Embryonic facial prominence (tissue), 1 donor: Measurements from ENCODE around the gene ZGRF1.
A peak's percentile ranks its signal among the peaks of the same experiment; 100 is the strongest.
"Not testable (repeated sequence)": the region's sequence is repeated elsewhere in the genome, so short reads cannot be mapped to it uniquely, and the experiment has no call there.

ENCODE experiments used
- DNase-seq: peaks from one replicate; pipeline ENCODE4 v3.0.0-alpha.2; 2016; ENCODE audit errors: extremely low spot score

ZGRF1 gene

DNA sequence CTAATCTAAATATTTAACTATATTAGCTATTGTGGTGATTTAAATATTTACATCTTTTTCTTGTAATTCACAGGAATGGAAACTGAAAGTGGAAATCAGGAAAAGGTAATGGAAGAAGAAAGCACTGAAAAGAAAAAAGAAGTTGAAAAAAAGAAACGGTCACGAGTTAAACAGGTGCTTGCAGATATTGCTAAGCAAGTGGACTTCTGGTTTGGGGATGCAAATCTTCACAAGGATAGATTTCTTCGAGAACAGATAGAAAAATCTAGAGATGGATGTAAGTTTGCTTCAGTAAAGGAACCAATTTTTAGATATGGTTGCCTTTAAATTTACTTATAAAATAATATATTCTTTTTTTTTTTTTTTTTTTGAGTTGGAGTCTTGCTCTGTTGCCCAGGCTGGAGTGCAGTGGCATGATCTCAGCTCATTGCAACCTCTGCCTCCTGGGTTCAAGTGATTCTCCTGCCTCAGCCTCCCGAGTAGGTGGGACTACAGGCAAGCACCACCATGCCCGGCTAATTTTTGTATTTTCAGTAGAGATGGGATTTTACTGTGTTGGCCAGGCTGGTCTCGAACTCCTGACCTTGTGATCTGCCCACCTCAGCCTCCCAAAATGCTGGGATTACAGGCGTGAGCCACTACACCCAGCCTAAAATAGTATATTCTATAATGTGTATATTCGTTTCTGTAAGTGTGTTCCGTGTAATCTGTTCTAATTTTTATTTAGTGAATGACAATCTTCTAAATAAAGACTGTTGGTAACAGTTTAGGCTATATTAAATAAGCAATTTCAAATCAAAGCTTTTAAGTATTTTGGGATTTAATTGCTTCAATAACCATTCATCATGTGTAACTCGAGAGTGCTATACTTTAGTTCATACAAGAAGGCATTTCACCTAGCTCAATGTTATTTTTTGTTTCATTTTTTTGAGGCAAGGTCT, 8.2 kb upstream of the ZGRF1 start:
- DNase-seq = not testable (repeated sequence)

DNA sequence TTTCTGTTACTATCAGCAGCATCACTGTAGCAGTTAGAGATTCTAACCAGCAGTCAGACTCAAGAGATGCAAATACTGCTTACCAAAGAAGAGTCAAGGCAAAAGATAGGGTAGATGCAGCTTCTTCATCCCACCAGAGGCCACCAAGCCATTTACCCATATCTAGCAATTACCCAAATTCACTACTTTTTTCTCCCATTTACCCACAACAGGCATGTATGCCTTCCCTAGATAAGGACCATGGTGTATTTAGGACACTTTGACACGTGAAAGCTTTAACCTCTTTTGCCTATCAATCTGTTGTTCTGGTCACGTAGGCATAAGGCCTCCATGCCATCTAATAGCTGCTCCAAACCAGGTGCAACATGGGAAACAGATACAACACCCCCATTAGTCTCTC, 5.8 kb upstream of the ZGRF1 start:
- DNase-seq = no peak

GRCh38 chr4:112637552-112637866, 800 bp upstream of the ZGRF1 start:
- no peak for DNase-seq

DNA sequence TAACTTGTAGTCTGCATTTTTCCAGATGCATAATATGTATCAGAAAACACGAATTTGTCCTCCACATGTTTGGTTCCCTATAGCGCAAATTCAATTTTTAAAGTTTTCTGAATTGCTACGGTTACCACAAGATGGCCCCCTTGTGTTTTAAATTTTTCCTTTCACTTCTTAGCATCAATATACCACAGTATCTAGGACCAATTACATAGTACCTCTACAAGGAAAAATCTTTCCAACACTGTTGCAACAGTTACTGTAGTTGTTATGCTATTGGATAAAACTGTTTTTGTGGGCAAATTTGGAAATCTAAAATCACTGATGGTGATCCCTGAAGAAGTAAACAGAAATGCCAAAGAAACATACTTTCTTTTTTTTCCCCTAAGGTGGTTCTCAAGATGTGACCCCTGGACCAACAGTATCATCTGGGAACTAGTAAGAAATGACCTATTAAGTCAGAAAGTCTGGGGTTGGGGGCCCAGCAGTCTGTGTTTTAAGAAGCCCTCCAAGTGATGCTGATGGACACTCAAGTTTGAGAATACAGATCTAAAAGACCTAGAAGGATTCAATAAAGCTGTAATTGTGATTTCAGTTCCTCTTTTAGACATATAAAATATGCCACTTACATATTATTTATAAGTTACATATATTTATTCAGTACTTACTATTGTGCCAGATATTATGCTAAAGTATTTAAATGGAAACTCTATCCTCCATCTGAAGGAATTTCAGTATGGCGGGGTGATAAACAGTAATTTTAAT, 3.1 kb downstream of the ZGRF1 start:
- peak; percentile 35 for DNase-seq

DNA sequence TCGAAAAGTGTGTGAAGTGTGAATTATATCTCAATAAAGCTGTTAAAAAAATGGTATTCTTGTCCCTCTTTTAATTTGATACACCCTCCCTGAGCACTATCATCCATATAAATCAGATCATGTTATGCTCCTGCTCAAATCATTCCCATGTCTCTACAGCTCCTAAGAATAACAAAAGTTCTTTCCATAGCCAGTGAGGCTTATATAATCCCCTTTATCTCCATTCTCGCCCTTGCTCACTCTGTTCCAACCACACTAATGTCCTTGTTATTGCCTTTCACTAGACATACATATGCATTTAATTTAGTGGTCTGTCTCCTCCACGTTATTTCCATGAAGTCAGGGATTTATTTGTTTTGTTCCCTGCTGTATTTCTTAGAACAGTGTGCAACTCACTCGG, 10.5 kb downstream of the ZGRF1 start:
- no peak for DNase-seq

- no peak for DNase-seq
Measured at GRCh38 chr4:112616984-112617383, 19.7 kb downstream of the ZGRF1 start.

DNA sequence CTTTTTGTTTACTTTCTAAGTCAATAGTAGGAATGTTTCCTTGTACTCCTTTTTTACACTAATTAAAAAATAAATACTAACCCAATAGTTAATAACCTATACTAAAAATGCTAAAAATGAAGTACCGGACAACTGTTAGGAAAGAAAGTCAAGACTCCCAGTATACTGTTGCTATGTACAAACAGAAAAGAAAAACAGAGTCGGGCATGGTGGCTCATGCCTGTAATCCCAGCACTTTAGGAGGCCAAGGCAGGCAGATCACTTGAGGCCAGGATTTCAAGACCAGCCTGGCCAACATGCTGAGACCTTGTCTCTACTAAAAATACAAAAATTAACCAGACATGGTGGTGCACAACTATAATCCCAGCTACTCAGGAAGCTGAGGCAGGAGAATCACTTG, 23.9 kb downstream of the ZGRF1 start:
- DNase-seq = not testable (repeated sequence)

GRCh38 chr4:112604589-112604988, 32.1 kb downstream of the ZGRF1 start:
- no peak for DNase-seq

DNA sequence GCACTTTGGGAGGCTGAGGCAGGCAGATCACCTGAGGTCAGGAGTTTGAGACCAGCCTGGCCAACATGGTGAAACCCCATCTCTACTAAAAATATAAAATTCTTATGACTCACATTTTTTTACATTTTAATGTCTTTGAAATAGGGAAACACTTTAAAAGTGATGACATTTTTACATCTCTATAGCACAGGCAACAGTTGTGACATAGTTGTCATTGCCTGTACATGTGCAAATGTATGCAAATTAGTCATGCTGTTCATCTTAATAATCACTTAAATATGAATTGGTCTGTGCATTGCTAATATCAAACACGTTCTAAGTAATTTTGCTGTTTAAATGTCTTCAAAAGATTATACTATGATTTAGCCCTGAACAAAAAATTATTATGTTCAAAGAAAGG, 41.7 kb downstream of the ZGRF1 start:
- DNase-seq = no peak

- DNase-seq = no peak
Measured at GRCh38 chr4:112593438-112594133, 43.1 kb downstream of the ZGRF1 start.

DNA sequence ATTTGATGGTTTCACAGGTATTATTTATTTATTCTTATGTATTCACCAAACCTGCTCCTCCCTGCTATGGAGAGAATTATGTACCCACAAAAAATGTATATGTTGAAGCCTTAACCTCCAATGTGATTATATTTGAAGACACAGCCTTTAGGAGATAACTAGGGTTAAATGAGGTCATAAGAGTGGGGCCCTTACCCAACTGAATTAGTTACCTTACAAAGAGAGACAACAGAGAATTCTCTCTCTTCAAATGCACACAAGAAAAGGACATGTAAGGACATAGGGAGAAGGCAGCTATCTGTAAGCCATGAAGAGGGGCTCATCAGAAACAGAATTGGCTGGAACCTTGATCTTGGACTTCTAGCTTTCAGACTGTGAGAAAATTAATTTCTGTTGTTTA, 44.0 kb downstream of the ZGRF1 start:
- no peak for DNase-seq

DNA sequence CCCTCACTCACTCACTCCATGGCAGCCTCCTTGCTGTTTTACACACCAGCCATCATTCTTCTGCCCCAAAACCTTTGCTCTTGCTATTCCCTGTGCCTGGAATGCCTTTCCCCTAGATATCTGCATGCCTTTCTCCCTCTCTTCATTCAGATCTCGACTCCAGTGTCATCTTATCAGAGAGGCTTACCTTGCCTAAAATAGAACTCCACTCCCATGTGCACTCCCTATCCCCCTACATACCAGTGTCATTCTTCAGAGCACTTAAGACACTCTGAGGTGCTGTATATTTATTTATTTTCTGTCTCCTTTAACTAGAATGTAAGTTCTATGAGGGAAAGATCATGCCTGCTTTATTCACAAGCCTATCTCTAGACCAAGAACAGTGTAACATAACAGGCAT, 45.1 kb downstream of the ZGRF1 start:
- no peak for DNase-seq

DNA sequence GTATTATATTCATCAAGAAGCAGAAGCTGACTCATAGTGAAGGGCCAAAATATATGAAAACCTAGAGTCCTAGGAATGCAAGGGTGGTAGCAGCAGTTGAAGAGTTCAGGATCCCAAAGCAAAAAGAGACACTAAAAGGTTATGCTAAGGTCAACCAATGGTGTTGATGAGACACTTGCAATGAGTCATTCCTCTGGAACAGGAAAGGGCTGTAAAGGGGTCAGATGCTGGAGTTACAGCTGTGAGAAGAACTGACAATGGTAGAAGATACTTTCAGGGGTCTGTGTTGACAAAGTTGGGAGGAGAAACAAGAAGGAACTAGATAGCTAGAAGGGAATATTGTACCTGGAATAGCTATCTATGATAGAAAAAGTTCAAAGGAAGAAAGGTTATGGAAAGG, 47.5 kb downstream of the ZGRF1 start:
- DNase-seq = no peak

- DNase-seq = no peak
Measured at GRCh38 chr4:112585977-112586736, 50.6 kb downstream of the ZGRF1 start.

GRCh38 chr4:112567536-112567935, 69.2 kb downstream of the ZGRF1 start:
- no peak for DNase-seq

GRCh38 chr4:112564706-112565270, 71.9 kb downstream of the ZGRF1 start:
- DNase-seq = no peak

- no peak for DNase-seq
Measured at GRCh38 chr4:112563431-112564200, 73.1 kb downstream of the ZGRF1 start.

DNA sequence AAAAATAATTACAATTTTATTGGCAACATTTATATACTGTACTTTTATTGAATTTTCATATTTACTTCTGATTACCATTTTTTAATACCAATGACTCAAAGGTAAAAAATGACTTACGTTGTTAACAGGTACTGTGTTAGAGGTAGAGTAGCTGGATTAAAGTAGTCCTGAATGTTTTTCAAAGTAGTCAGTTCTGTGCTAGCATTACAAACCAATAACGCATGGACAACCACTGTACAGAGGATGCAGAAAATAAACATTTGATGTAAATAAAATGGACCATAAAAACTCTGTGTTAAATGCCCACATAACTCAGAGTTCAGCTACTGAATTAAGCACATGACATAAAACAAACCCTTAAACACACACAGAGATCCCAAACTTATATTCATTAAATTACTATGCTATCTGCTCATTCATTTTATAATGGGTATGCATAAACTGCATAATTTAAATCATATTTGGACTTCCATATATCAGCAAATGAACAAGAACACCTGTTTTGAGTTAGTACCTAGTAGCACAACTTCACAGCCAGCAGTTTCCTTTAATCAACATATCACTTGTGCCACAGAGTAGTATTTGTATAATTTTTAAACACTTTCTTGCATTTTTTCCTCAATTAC, 74.3 kb downstream of the ZGRF1 start:
- no peak for DNase-seq

DNA sequence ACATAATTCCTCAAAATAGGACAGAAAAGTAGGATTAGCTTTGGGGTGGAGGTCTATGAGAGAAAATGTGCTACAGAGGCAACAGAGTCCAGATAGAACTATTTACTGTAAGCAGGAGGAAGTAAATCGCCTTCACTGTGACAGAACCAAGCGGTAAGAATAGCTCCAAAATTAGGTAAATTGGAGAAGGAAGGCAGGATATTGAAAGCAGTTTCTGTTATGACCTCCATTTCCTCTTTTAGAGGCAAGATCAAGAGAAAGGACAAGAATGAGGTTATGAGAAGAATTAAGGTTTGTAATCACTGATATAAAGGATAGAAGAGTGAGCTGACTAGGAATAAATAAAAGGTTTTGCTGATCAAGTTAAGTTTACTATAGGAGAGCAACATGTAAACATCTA, 76.6 kb downstream of the ZGRF1 start:
- DNase-seq = no peak

DNA sequence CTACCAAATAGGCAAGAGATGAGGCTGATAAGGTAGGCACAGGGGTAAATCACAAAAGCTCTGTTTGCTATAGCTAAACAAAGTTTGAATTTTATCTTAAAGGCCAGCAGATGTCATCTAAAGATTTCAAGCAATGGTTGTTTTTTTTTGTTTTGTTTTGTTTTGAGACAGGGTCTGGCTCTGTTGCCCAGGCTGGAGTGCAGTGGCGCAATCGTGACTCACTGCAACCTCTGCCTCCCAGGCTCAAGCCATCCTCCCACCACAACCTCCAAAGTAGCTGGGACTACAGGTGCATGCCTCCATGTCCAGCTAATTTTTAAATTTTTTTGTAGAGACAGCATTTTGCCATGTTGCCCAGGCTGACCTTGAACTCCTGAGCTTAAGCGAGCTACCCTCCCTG, 77.7 kb downstream of the ZGRF1 start:
- no peak for DNase-seq
